ENCODE data around the gene RNU2-63P.

DNA sequence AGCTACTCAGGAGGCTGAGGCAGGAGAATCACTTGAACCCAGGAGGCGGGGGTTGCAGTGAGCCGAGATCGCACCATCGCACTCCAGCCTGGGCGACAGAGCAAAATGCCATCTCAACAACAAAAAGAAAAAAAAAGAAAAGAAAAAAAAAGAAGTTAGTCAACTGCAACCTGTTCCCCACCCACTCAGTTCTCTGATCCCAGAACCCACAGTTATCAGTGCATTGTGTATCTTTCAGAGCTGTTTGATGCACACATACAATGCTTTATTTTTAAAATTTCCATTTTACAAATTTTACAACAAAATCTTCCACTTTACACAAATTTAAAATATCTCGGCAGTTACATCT lies 14.0 kb downstream of the RNU2-63P start:
- TF ChIP-seq, protein P1, sequence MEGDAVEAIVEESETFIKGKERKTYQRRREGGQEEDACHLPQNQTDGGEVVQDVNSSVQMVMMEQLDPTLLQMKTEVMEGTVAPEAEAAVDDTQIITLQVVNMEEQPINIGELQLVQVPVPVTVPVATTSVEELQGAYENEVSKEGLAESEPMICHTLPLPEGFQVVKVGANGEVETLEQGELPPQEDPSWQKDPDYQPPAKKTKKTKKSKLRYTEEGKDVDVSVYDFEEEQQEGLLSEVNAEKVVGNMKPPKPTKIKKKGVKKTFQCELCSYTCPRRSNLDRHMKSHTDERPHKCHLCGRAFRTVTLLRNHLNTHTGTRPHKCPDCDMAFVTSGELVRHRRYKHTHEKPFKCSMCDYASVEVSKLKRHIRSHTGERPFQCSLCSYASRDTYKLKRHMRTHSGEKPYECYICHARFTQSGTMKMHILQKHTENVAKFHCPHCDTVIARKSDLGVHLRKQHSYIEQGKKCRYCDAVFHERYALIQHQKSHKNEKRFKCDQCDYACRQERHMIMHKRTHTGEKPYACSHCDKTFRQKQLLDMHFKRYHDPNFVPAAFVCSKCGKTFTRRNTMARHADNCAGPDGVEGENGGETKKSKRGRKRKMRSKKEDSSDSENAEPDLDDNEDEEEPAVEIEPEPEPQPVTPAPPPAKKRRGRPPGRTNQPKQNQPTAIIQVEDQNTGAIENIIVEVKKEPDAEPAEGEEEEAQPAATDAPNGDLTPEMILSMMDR (conservative IDR thresholded peaks at IDR 0.05), result no peak
- TF ChIP-seq EZH2 (IDR thresholded peaks at IDR 0.05; ENCODE audit: low read depth), result no peak
